HG03108 (cell line): ENCODE data around the gene ZBTB20.

Experiments used
- ATAC-seq: cut with Tn5 transposase; IDR thresholded peaks from one replicate; pipeline ENCODE4 v1.9.1; 2021; ENCODE audit warnings: moderate library complexity; ENCODE audit not compliant: unreplicated experiment

The ZBTB20 gene

GRCh38 chr3:114597871-114598270, 549.2 kb downstream of the ZBTB20 start:
- no peak for ATAC-seq

- no peak for ATAC-seq
These were observed 550.1 kb downstream of the ZBTB20 start for GRCh38 chr3:114597012-114597411.

- no peak for ATAC-seq
These were observed 550.9 kb downstream of the ZBTB20 start for GRCh38 chr3:114596147-114596546.

- no peak for ATAC-seq
These were observed 551.5 kb downstream of the ZBTB20 start for GRCh38 chr3:114595522-114596028.

- ATAC-seq: no peak
These were observed 556.6 kb downstream of the ZBTB20 start for GRCh38 chr3:114590309-114591047.

- ATAC-seq: no peak
These were observed 559.1 kb downstream of the ZBTB20 start for GRCh38 chr3:114587986-114588385.

GRCh38 chr3:114586119-114586518, 561.0 kb downstream of the ZBTB20 start:
- ATAC-seq: no peak

GRCh38 chr3:114585687-114586086, 561.4 kb downstream of the ZBTB20 start:
- ATAC-seq: no peak

GRCh38 chr3:114584734-114585371, 562.2 kb downstream of the ZBTB20 start:
- ATAC-seq: no peak

GRCh38 chr3:114582929-114583328, 564.2 kb downstream of the ZBTB20 start:
- ATAC-seq: peak; percentile 76

- no peak for ATAC-seq
These were observed 574.6 kb downstream of the ZBTB20 start for GRCh38 chr3:114572364-114573062.

GRCh38 chr3:114571363-114571762, 575.7 kb downstream of the ZBTB20 start:
- no peak for ATAC-seq

- ATAC-seq: no peak
These were observed 577.9 kb downstream of the ZBTB20 start for GRCh38 chr3:114569186-114569585.

- ATAC-seq: no peak
These were observed 579.3 kb downstream of the ZBTB20 start for GRCh38 chr3:114567771-114568170.

GRCh38 chr3:114566767-114567166, 580.3 kb downstream of the ZBTB20 start:
- no peak for ATAC-seq

GRCh38 chr3:114566162-114566755, 580.8 kb downstream of the ZBTB20 start:
- peak; percentile 92 for ATAC-seq

GRCh38 chr3:114565216-114565615, 581.9 kb downstream of the ZBTB20 start:
- no peak for ATAC-seq

- ATAC-seq: no peak
These were observed 583.4 kb downstream of the ZBTB20 start for GRCh38 chr3:114563720-114564119.

- ATAC-seq: no peak
These were observed 584.5 kb downstream of the ZBTB20 start for GRCh38 chr3:114562557-114562956.

GRCh38 chr3:114558271-114558670, 588.8 kb downstream of the ZBTB20 start:
- ATAC-seq: no peak

- no peak for ATAC-seq
These were observed 589.3 kb downstream of the ZBTB20 start for GRCh38 chr3:114557791-114558190.
